ENCODE data around the gene ZDHHC24.

GRCh38 chr11:66542362-66542761 lies 3.5 kb downstream of the ZDHHC24 start:
- TF ChIP-seq CTCF (IDR thresholded peaks at IDR 0.05) (no peak), POLR2AphosphoS5 (IDR thresholded peaks at IDR 0.05) (no peak), POLR2A (IDR thresholded peaks at IDR 0.05) (no peak), EP300 (IDR thresholded peaks at IDR 0.05) (no peak)
